HG02759 (cell line): ENCODE measurements around the gene PRSS2.

Source experiments
- ATAC-seq: cut with Tn5 transposase; IDR thresholded peaks from one replicate; pipeline ENCODE4 v1.9.1; 2021; ENCODE audit warnings: mild to moderate bottlenecking, moderate library complexity; ENCODE audit not compliant: unreplicated experiment

The PRSS2 gene

GRCh38 chr7:142819530-142819929, 48.8 kb downstream of the PRSS2 start:
- ATAC-seq: no peak

GRCh38 chr7:142822714-142823113, 51.9 kb downstream of the PRSS2 start:
- no peak for ATAC-seq
